Body of pancreas (tissue), 4 donors: Measurements from ENCODE around the gene OR4F6. TPM values are rescaled to one million over a fixed set of nuclear protein-coding genes. Genes with fewer than 3 reads are reported as not detected.

Experiments
- ATAC-seq: fragments of 150-250 bp; one replicate; pipeline ENCODE4 v1.9.1; 2016
- DNase-seq, 4 donors: peaks; one replicate each; pipeline ENCODE4 v3.0.0-alpha.2; 2019
- H3K27ac ChIP-seq, 4 donors: fragments of 200-600 bp; sonication (generic); 1 replicate in 3 of 4; 2 replicates in 1 of 4; pipeline versions ENCODE4 v1.5.1 to v1.6.1; 2016 to 2019; ENCODE audit warnings: mild to moderate bottlenecking in 1 of 4, mixed read lengths in 1 of 4, moderate library complexity in 1 of 4
- H3K27me3 ChIP-seq, 2 donors: fragments of 200-600 bp; sonication (generic); one replicate each; pipeline ENCODE4 v1.6.0; 2016; ENCODE audit warnings: mild to moderate bottlenecking in 1 of 2
- H3K36me3 ChIP-seq, 2 donors: fragments of 200-600 bp; sonication (generic); replicated peaks in 1 of 2; 2 replicates each; pipeline ENCODE4 v1.5.1; 2016; ENCODE audit warnings: low read depth in 2 of 2; ENCODE audit not compliant: insufficient read depth in 1 of 2
- H3K4me1 ChIP-seq: fragments of 200-600 bp; sonication (generic); one replicate; pipeline ENCODE4 v1.6.0; 2016
- H3K4me3 ChIP-seq, 2 donors: fragments of 200-600 bp; sonication (generic); 1 replicate in 1 of 2; 2 replicates in 1 of 2; pipeline ENCODE4 v1.5.1; 2016 to 2019
- H3K9me3 ChIP-seq, 3 donors: fragments of 200-600 bp; sonication (generic); 1 replicate in 2 of 3; 2 replicates in 1 of 3; pipeline ENCODE4 v1.5.1; 2016
- CTCF ChIP-seq, 7 experiments: fragments of 450-650 bp in 4 of 7; fragments of 200-600 bp in 3 of 7; sonication (generic) in 3 of 7; IDR thresholded peaks; one replicate each; pipeline ENCODE4 v1.5.1; 2016 to 2019; ENCODE audit warnings: antibody characterized with exemption in 7 of 7
- POLR2A ChIP-seq, 3 donors: fragments of 450-650 bp; IDR thresholded peaks; one replicate each; pipeline ENCODE4 v1.6.1; 2016; ENCODE audit warnings: antibody characterized with exemption in 3 of 3, mild to moderate bottlenecking in 2 of 3
- WGBS, 2 donors: methylation state at CpG; one replicate each; pipeline ENCODE4 v1.1.5; 2017; 5-methylcytosine and 5-hydroxymethylcytosine counted together
- intact Hi-C: fragments of 100-400 bp; cut with DNase I; formaldehyde crosslinking; loops from one replicate; pipeline ENCODE4 v1.15.1; 2023
- small RNA-seq: library from RNA; depleted of rRNA; stranded (forward); fragments of <200 nt; gene quantifications from one replicate; pipeline ENCODE3, GENCODE V24; 2016
- total RNA-seq, 2 donors: library from RNA; depleted of rRNA; stranded (reverse); fragments of >200 nt; gene quantifications; one replicate each; pipeline ENCODE4 v1.1.0, GENCODE V29; 2016

Gene OR4F6
- total RNA-seq, 2 donors from 2014 or later, result not detected

DNA sequence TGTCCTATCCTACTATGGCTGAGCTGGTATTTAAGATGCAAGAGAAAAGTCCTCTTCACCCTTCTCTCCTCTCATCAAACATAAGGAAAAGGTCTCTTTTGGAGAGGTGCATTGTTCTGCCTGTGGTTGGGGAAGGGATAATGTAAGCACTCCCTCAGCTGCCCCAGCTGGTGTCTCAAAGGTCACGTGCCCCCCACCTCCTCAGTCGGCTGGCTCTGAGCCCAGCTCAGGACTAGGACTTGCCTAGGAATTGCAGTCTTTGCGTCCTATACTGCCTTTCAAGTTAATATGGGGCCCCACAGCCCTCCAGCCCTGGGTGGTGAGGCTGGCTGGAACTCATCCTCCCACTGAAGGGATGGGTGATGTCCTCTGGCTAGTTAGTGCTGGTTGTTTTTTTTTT, 38.3 kb downstream of the OR4F6 start:
- H3K4me3 ChIP-seq, result no peak overlapping the region
- no peaks in the 10 kb centered on the region for H3K9me3 ChIP-seq
- intact Hi-C loops, result no loop called here
- H3K4me1 ChIP-seq, result no peaks in the 10 kb centered on the region
- no peaks in the 10 kb centered on the region for H3K27me3 ChIP-seq
- 46 to 50% methylated on average over 3 of the region's 3 CpGs for WGBS, 2 donors
- TF ChIP-seq CTCF (IDR thresholded peaks at IDR 0.05) (no peak), POLR2A (IDR thresholded peaks at IDR 0.05) (no peak)
- no peak for DNase-seq
- ATAC-seq, result no peak
- H3K27ac ChIP-seq, result no peak overlapping the region
- H3K36me3 ChIP-seq, result no peaks in the 10 kb centered on the region

GRCh38 chr15:101844916-101845315, 41.6 kb downstream of the OR4F6 start:
- no peaks in the 10 kb centered on the region for H3K4me1 ChIP-seq
- no peak for TF ChIP-seq POLR2A (IDR thresholded peaks at IDR 0.05)
- TF ChIP-seq CTCF (IDR thresholded peaks at IDR 0.05), result no peak
- no peaks in the 10 kb centered on the region for H3K36me3 ChIP-seq
- H3K27ac ChIP-seq, result no peak overlapping the region
- H3K9me3 ChIP-seq, result no peaks in the 10 kb centered on the region
- no peaks in the 10 kb centered on the region for H3K27me3 ChIP-seq
- H3K4me3 ChIP-seq, result no peak overlapping the region
- intact Hi-C loops, result no loop called here
- WGBS, 2 donors, result 58 to 63% methylated on average over 6 of the region's 6 CpGs
- DNase-seq (no peak), ATAC-seq (no peak)

DNA sequence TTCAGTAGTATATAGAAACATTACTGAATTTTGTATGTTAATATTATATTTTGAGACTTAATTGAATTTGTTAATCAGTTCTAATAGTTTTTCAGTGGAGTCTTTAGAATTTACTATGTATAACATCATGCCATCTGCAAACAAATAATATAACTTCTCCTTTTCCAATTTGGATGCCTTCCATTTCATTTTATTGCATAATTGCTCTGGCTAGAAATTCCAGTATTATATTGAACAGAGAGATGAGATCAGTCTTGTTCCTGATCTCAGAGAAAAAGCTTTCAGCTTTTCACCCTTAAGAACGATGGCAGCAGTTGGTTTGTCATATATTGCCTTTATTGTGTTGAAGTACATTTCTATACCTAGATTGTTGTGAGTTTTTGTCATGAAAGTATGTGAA, 49.0 kb downstream of the OR4F6 start:
- ATAC-seq, result no peak

More for the DNA sequence above, 49.0 kb downstream of the OR4F6 start:
- no peak for TF ChIP-seq CTCF (IDR thresholded peaks at IDR 0.05)
- no peak for TF ChIP-seq POLR2A (IDR thresholded peaks at IDR 0.05)
- H3K27me3 ChIP-seq, result no peaks in the 10 kb centered on the region
- H3K9me3 ChIP-seq, result no peaks in the 10 kb centered on the region
- 40 to 44% methylated on average over 1 of the region's 1 CpG for WGBS, 2 donors
- DNase-seq, result no peak
- H3K4me1 ChIP-seq, result no peaks in the 10 kb centered on the region
- intact Hi-C loops, result no loop called here
- no peak overlapping the region for H3K4me3 ChIP-seq
- H3K27ac ChIP-seq, result no peak overlapping the region
- H3K36me3 ChIP-seq, result no peaks in the 10 kb centered on the region

Small RNA genes within 50 kb of the gene (small RNA-seq; reads per million reads assigned to genes)
- not detected for gene RN7SL209P

Other genes with a start within 250 kb of the OR4F6 start
- gene TM2D3, start 151.1 kb upstream of the OR4F6 start, total RNA-seq, result 10 to 100 TPM; 28.3 to 30.9 TPM
- gene TARS3, start 79.0 kb upstream of the OR4F6 start, total RNA-seq, result 10 to 100 TPM; 15.0 to 70.5 TPM
- not detected for gene OR4F15, start 8.7 kb downstream of the OR4F6 start, total RNA-seq